Measurements from ENCODE around the gene ASAP3.

DNA sequence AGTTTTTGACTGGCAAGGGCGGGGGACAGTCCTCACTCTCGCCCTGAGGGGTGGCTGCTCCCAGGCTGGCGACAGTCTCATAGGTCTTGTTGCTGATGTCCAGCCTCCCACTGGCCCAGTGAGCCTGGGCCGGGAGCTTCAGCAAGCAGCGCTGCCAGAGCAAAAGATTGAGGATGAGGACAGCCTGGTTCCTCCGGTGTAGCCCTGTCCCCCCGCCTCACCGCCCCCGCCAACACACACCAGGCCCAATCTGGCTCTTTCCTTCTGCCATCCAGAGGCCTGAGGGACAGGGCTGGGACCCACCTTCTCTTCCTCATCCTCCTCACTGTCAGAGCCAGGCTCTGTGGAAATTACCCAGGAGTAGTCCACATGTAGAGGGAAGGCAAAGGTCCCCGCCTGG is 50.9 kb downstream of the ASAP3 start:
- TF ChIP-seq GATA3 (IDR thresholded peaks at IDR 0.05; ENCODE audit: low read depth, low read length) (no peak), GATA2 (IDR thresholded peaks at IDR 0.05; ENCODE audit: low read depth, low read length) (no peak)

All from SH-SY5Y (cell line).